ENCODE data around the gene MIB2. TPM values are rescaled to one million over a fixed set of nuclear protein-coding genes. Genes with fewer than 3 reads are reported as not detected.

Gene MIB2
- total RNA-seq, 1 donor from 2014 or later = 85.0 TPM

GRCh38 chr1:1677718-1678580, 62.6 kb downstream of the MIB2 start:
- DNase-seq (ENCODE audit: low spot score) = no peak

GRCh38 chr1:1678581-1679380, 63.5 kb downstream of the MIB2 start:
- DNase-seq (ENCODE audit: low spot score) = no peak

Other genes with a start within 250 kb of the MIB2 start
- 46.9 TPM for gene AURKAIP1, start 240.3 kb upstream of the MIB2 start, total RNA-seq (ENCODE audit: insufficient read depth, low replicate concordance)
- 106 TPM for gene CCNL2, start 216.2 kb upstream of the MIB2 start, total RNA-seq (ENCODE audit: insufficient read depth, low replicate concordance)
- gene MRPL20, start 208.2 kb upstream of the MIB2 start, total RNA-seq (ENCODE audit: insufficient read depth, low replicate concordance) = 68.4 TPM
- 1.7 TPM for gene ANKRD65, start 194.2 kb upstream of the MIB2 start, total RNA-seq (ENCODE audit: insufficient read depth, low replicate concordance)
- 58.7 TPM for gene VWA1, start 179.8 kb upstream of the MIB2 start, total RNA-seq (ENCODE audit: insufficient read depth, low replicate concordance)
- gene ATAD3C, start 165.8 kb upstream of the MIB2 start, total RNA-seq (ENCODE audit: insufficient read depth, low replicate concordance) = 1.2 TPM
- gene ATAD3B, start 143.7 kb upstream of the MIB2 start, total RNA-seq (ENCODE audit: insufficient read depth, low replicate concordance) = 8.2 TPM
- gene ATAD3A, start 103.3 kb upstream of the MIB2 start, total RNA-seq (ENCODE audit: insufficient read depth, low replicate concordance) = 7.9 TPM
- gene TMEM240, start 74.9 kb upstream of the MIB2 start, total RNA-seq (ENCODE audit: insufficient read depth, low replicate concordance) = not detected
- 44.3 TPM for gene SSU72, start 40.6 kb upstream of the MIB2 start, total RNA-seq (ENCODE audit: insufficient read depth, low replicate concordance)
- gene FNDC10, start 15.4 kb upstream of the MIB2 start, total RNA-seq (ENCODE audit: insufficient read depth, low replicate concordance) = 2.2 TPM
- gene MMP23B, start 16.7 kb downstream of the MIB2 start, total RNA-seq (ENCODE audit: insufficient read depth, low replicate concordance) = 249 TPM
- gene CDK11B, start 43.5 kb downstream of the MIB2 start, total RNA-seq (ENCODE audit: insufficient read depth, low replicate concordance) = 3.6 TPM
- 34.7 TPM for gene SLC35E2B, start 77.3 kb downstream of the MIB2 start, total RNA-seq (ENCODE audit: insufficient read depth, low replicate concordance)
- 21.9 TPM for gene CDK11A, start 108.9 kb downstream of the MIB2 start, total RNA-seq (ENCODE audit: insufficient read depth, low replicate concordance)
- gene NADK, start 163.0 kb downstream of the MIB2 start, total RNA-seq (ENCODE audit: insufficient read depth, low replicate concordance) = 20.2 TPM